Measurements from ENCODE around the gene TRAPPC4. TPM values are rescaled to one million over a fixed set of nuclear protein-coding genes. Genes with fewer than 3 reads are reported as not detected.

Gene TRAPPC4
- total and polyA plus RNA-seq, 3 experiments from 2014 or later: 125 to 154 (median 154) TPM

GRCh38 chr11:119062779-119063178, 44.2 kb downstream of the TRAPPC4 start:
- peaks cover 0 to 13% (median 0%) of the 10 kb centered on the region in 3 donors for H3K36me3 Mint-ChIP-seq
- Histone ChIP-seq H3K27me3 (ENCODE audit: insufficient read depth, low read length, poor library complexity, severe bottlenecking) (no peaks in the 10 kb centered on the region), H3K36me3 (ENCODE audit: insufficient read depth, low read length) (no peaks in the 10 kb centered on the region), H3K4me1 (ENCODE audit: insufficient read depth, low read length) (peaks cover 21% of the 10 kb centered on the region), H3K27ac (ENCODE audit: low read depth, low read length) (no peak overlapping the region), H3K9me3 (ENCODE audit: low read length) (no peaks in the 10 kb centered on the region), H3K4me3 (ENCODE audit: low read length) (no peak overlapping the region)
- H3K27me3 Mint-ChIP-seq: no peaks in the 10 kb centered on the region
- ChIA-PET POLR2A (no interaction called here), CTCF (interaction anchor here (1.2 to 2.0 kb wide), 3 partner anchors 23 to 53 kb away, joined by 4 to 8 read pairs (median 4); no protein-coding TSS in a partner anchor)
- peak overlapping the region in 2 of 7 donors; percentile 16 to 66 for H3K4me3 Mint-ChIP-seq
- H3K9me3 Mint-ChIP-seq: no peaks in the 10 kb centered on the region
- no peak for DNase-seq
- peaks cover 23 to 43% (median 32%) of the 10 kb centered on the region in 3 donors for H3K4me1 Mint-ChIP-seq
- no peak overlapping the region for H3K27ac Mint-ChIP-seq

GRCh38 chr11:119065369-119065768, 46.8 kb downstream of the TRAPPC4 start:
- H3K36me3 Mint-ChIP-seq: peaks cover 0 to 28% (median 5%) of the 10 kb centered on the region in 3 donors
- Histone ChIP-seq H3K36me3 (ENCODE audit: insufficient read depth, low read length) (peaks cover 10% of the 10 kb centered on the region), H3K9me3 (ENCODE audit: low read length) (no peaks in the 10 kb centered on the region), H3K4me3 (ENCODE audit: low read length) (no peak overlapping the region), H3K27me3 (ENCODE audit: insufficient read depth, low read length, poor library complexity, severe bottlenecking) (no peaks in the 10 kb centered on the region), H3K27ac (ENCODE audit: low read depth, low read length) (no peak overlapping the region), H3K4me1 (ENCODE audit: insufficient read depth, low read length) (peaks cover 28% of the 10 kb centered on the region)
- no peaks in the 10 kb centered on the region for H3K9me3 Mint-ChIP-seq
- peak overlapping the region; percentile 60 to 100 (median 92) for H3K27ac Mint-ChIP-seq
- peaks cover 32 to 54% (median 42%) of the 10 kb centered on the region in 3 donors for H3K4me1 Mint-ChIP-seq
- peak overlapping the region in 5 of 7 donors; percentile 47 to 74 (median 55) for H3K4me3 Mint-ChIP-seq
- H3K27me3 Mint-ChIP-seq: no peaks in the 10 kb centered on the region
- DNase-seq: peak in 3 of 5 donors; percentile 34 to 61 (median 43)
- ChIA-PET POLR2A (interaction anchor here (0.6 to 1.6 kb wide), 3 partner anchors 29 to 63 kb away, joined by 3 to 7 read pairs (median 4); partner anchors contain the start of gene DPAGT1), CTCF (interaction anchor here (1.0 to 3.1 kb wide), 4 partner anchors 9 to 131 kb away, joined by 3 to 23 read pairs (median 12); partner anchors contain the start of genes HMBS and HYOU1)

- H3K4me1 Mint-ChIP-seq: peaks cover 32 to 52% (median 42%) of the 10 kb centered on the region in 3 donors
- POLR2A ChIA-PET: interaction anchor here (0.6 to 2.5 kb wide), 13 partner anchors 10 to 142 kb away, joined by 3 to 34 read pairs (median 5); partner anchors contain the start of genes BCL9L, C2CD2L, CBL and DPAGT1
- Histone ChIP-seq H3K27me3 (ENCODE audit: insufficient read depth, low read length, poor library complexity, severe bottlenecking) (no peaks in the 10 kb centered on the region), H3K4me1 (ENCODE audit: insufficient read depth, low read length) (peaks cover 28% of the 10 kb centered on the region), H3K36me3 (ENCODE audit: insufficient read depth, low read length) (peaks cover 28% of the 10 kb centered on the region), H3K27ac (ENCODE audit: low read depth, low read length) (peak within 1 kb of the TSS; percentile 88), H3K4me3 (ENCODE audit: low read length) (peak within 1 kb of the TSS; percentile 97), H3K9me3 (ENCODE audit: low read length) (no peaks in the 10 kb centered on the region)
- H3K27me3 Mint-ChIP-seq: no peaks in the 10 kb centered on the region
- DNase-seq: peak; percentile 96 to 99 (median 98)
- CTCF ChIA-PET: interaction anchor here (0.8 to 3.1 kb wide), 16 partner anchors 10 to 141 kb away, joined by 3 to 23 read pairs (median 6); partner anchors contain the start of genes BCL9L, C2CD2L, CBL and HINFP
- peak within 1 kb of the TSS; percentile 95 to 100 (median 98) for H3K27ac Mint-ChIP-seq
- no peaks in the 10 kb centered on the region for H3K9me3 Mint-ChIP-seq
- peak within 1 kb of the TSS; percentile 90 to 99 (median 94) for H3K4me3 Mint-ChIP-seq
- peaks cover under 1 to 44% (median 6%) of the 10 kb centered on the region in 3 donors for H3K36me3 Mint-ChIP-seq
These were observed 49.0 kb downstream of the TRAPPC4 start, which contains the start of gene VPS11 for GRCh38 chr11:119067371-119068222. Gene VPS11, plus strand, starts transcription at chr11:119067818. Its CDS starts 6 bp downstream, at chr11:119067824.

Other genes starting within 250 kb of the TRAPPC4 start
- gene DDX6, start 227.6 kb upstream of the TRAPPC4 start, total RNA-seq: 100 to 1,000 TPM; 187 to 189 TPM
- 85.6 TPM for gene DDX6, start 227.6 kb upstream of the TRAPPC4 start, polyA plus RNA-seq
- 1 to 10 TPM; 5.8 to 6.3 TPM for gene CXCR5, start 134.9 kb upstream of the TRAPPC4 start, total RNA-seq
- 4.5 TPM for gene CXCR5, start 134.9 kb upstream of the TRAPPC4 start, polyA plus RNA-seq
- gene BCL9L, start 92.8 kb upstream of the TRAPPC4 start, total RNA-seq: 10 to 100 TPM; 39.6 to 42.8 TPM
- gene BCL9L, start 92.8 kb upstream of the TRAPPC4 start, polyA plus RNA-seq: 9.1 TPM
- gene UPK2, start 62.5 kb upstream of the TRAPPC4 start, total RNA-seq: under 1 TPM in 1 of 2 experiments, not detected in 1; 0.22 TPM
- gene UPK2, start 62.5 kb upstream of the TRAPPC4 start, polyA plus RNA-seq: not detected
- not detected for gene FOXR1, start 47.0 kb upstream of the TRAPPC4 start, total RNA-seq
- not detected for gene FOXR1, start 47.0 kb upstream of the TRAPPC4 start, polyA plus RNA-seq
- 10 to 100 TPM; 29.1 to 34.6 TPM for gene CENATAC, start 20.6 kb upstream of the TRAPPC4 start, total RNA-seq
- gene CENATAC, start 20.6 kb upstream of the TRAPPC4 start, polyA plus RNA-seq: 10.1 TPM
- 1,000 to 10,000 TPM; 1,415 to 1,447 TPM for gene RPS25, start 423 bp upstream of the TRAPPC4 start, total RNA-seq
- 4,526 TPM for gene RPS25, start 423 bp upstream of the TRAPPC4 start, polyA plus RNA-seq
- 10 to 100 TPM; 22.7 to 28.5 TPM for gene SLC37A4, start 12.1 kb downstream of the TRAPPC4 start, total RNA-seq
- 11.3 TPM for gene SLC37A4, start 12.1 kb downstream of the TRAPPC4 start, polyA plus RNA-seq
- 100 to 1,000 TPM; 181 TPM for gene HYOU1, start 38.4 kb downstream of the TRAPPC4 start, total RNA-seq
- gene HYOU1, start 38.4 kb downstream of the TRAPPC4 start, polyA plus RNA-seq: 33.4 TPM
- gene VPS11, start 49.1 kb downstream of the TRAPPC4 start, total RNA-seq: 10 to 100 TPM; 25.3 to 26.0 TPM
- 51.5 TPM for gene VPS11, start 49.1 kb downstream of the TRAPPC4 start, polyA plus RNA-seq
- gene HMBS, start 66.1 kb downstream of the TRAPPC4 start, total RNA-seq: 10 to 100 TPM; 35.5 to 38.4 TPM
- 21.8 TPM for gene HMBS, start 66.1 kb downstream of the TRAPPC4 start, polyA plus RNA-seq
- 10 to 100 TPM; 69.7 to 78.6 TPM for gene DPAGT1, start 83.1 kb downstream of the TRAPPC4 start, total RNA-seq
- gene DPAGT1, start 83.1 kb downstream of the TRAPPC4 start, polyA plus RNA-seq: 45.7 TPM
- gene C2CD2L, start 88.6 kb downstream of the TRAPPC4 start, total RNA-seq: 10 to 100 TPM; 26.3 to 26.5 TPM
- 9.9 TPM for gene C2CD2L, start 88.6 kb downstream of the TRAPPC4 start, polyA plus RNA-seq
- gene HINFP, start 102.8 kb downstream of the TRAPPC4 start, total RNA-seq: 10 to 100 TPM; 26.8 to 29.1 TPM
- gene HINFP, start 102.8 kb downstream of the TRAPPC4 start, polyA plus RNA-seq: 14.6 TPM
- under 1 TPM; 0.11 to 0.18 TPM for gene ABCG4, start 130.3 kb downstream of the TRAPPC4 start, total RNA-seq
- gene ABCG4, start 130.3 kb downstream of the TRAPPC4 start, polyA plus RNA-seq: not detected
- 10 to 100 TPM; 16.1 to 16.7 TPM for gene NLRX1, start 150.0 kb downstream of the TRAPPC4 start, total RNA-seq
- 11.3 TPM for gene NLRX1, start 150.0 kb downstream of the TRAPPC4 start, polyA plus RNA-seq
- under 1 TPM in 1 of 2 experiments, not detected in 1; 0.42 TPM for gene NHERF4, start 166.7 kb downstream of the TRAPPC4 start, total RNA-seq
- not detected for gene NHERF4, start 166.7 kb downstream of the TRAPPC4 start, polyA plus RNA-seq
- 10 to 100 TPM; 25.9 to 26.1 TPM for gene CBL, start 187.6 kb downstream of the TRAPPC4 start, total RNA-seq
- gene CBL, start 187.6 kb downstream of the TRAPPC4 start, polyA plus RNA-seq: 10.4 TPM

Data from CD8-positive, alpha-beta memory T cell (primary cell).